HCT116 (cell line): ENCODE results near the gene LY9. TPM values are rescaled to one million over a fixed set of nuclear protein-coding genes. Genes with fewer than 3 reads are reported as not detected.

Experiments used
- ATAC-seq: fragments of 200-7000 bp; cut with Tn5 transposase; 2 replicates; pipeline ENCODE4 v1.9.1; 2020; ENCODE audit warnings: mild to moderate bottlenecking, moderate library complexity
- BruUV-seq: library from RNA; stranded (reverse); fragments of 400-500 nt; replicated peaks from 2 replicates; lab custom pipeline; 2021; lab: Mats Ljungman, UMichigan
- CTCF ChIA-PET: fragments of 300-600 bp; sonication (Branson Sonifier 250); formaldehyde crosslinking; loops from one replicate; lab custom pipeline; 2021; ENCODE audit warnings: antibody characterized with exemption; lab: Charles Lee
- POLR2A ChIA-PET: fragments of 300-600, 350-600 bp; sonication (Branson Sonifier 250); formaldehyde crosslinking; loops from one replicate; lab custom pipeline; 2021; ENCODE audit warnings: antibody characterized with exemption; lab: Charles Lee
- RAD21 ChIA-PET, 2 experiments: fragments of 300-600 bp; sonication (Branson Sonifier 250); formaldehyde crosslinking; loops; one replicate each; lab custom pipeline; 2023; ENCODE audit warnings: low total read pairs in 2 of 2; ENCODE audit not compliant: uncharacterized antibody in 2 of 2, unreplicated experiment in 2 of 2, low non-redundant PET in 1 of 2; lab: Charles Lee
- DNase-seq: peaks from one replicate; pipeline ENCODE4 v3.0.0-alpha.2; 2010; ENCODE audit warnings: low read depth, low spot score
- H2AFZ ChIP-seq: fragments of 200-600 bp; shearing (Covaris generic), sonication (generic); 2 replicates; pipeline ENCODE4 v1.6.1; 2017; ENCODE audit warnings: low read depth, mixed run types, mixed read lengths, antibody characterized with exemption, low read length; ENCODE audit not compliant: poor library complexity, severe bottlenecking
- H3K27ac ChIP-seq: 2 replicates; pipeline ENCODE4 v1.5.1; 2012; ENCODE audit warnings: low read depth, low read length
- H3K27me3 ChIP-seq: fragments of 200-600 bp; sonication (generic); 2 replicates; pipeline ENCODE4 v1.6.1; 2016; ENCODE audit warnings: mixed run types, low read length, mixed read lengths; ENCODE audit not compliant: insufficient read depth
- H3K36me3 ChIP-seq, 2 experiments: fragments of 200-500 bp in 1 of 2; fragments of 200-600 bp in 1 of 2; sonication (Bioruptor generic) in 1 of 2; sonication (generic) in 1 of 2; 2 replicates each; pipeline versions ENCODE4 v1.5.1 to v1.6.1; 2014 to 2016; ENCODE audit warnings: low read length in 2 of 2, inconsistent platforms in 1 of 2, mixed read lengths in 1 of 2, mixed run types in 1 of 2; ENCODE audit not compliant: insufficient read depth in 2 of 2, control insufficient read depth in 1 of 2
- H3K4me1 ChIP-seq, 2 experiments: fragments of 200-600 bp in 1 of 2; sonication (generic) in 1 of 2; 2 replicates each; pipeline versions ENCODE4 v1.5.1 to v1.6.1; 2012 to 2017; ENCODE audit warnings: low read length in 2 of 2, inconsistent platforms in 1 of 2, mild to moderate bottlenecking in 1 of 2, mixed read lengths in 1 of 2, mixed run types in 1 of 2, moderate library complexity in 1 of 2; ENCODE audit not compliant: insufficient read depth in 2 of 2, control insufficient read depth in 1 of 2
- H3K4me2 ChIP-seq: fragments of 200-600 bp; sonication (generic); 2 replicates; pipeline ENCODE4 v1.6.1; 2017; ENCODE audit warnings: mixed run types, low read length, mixed read lengths
- H3K4me3 ChIP-seq, 2 experiments: fragments of 200-600 bp in 1 of 2; sonication (generic) in 1 of 2; replicated peaks in 1 of 2; 2 replicates each; pipeline ENCODE4 v1.5.1; 2011 to 2016; ENCODE audit warnings: low read length in 2 of 2, control low read depth in 1 of 2, low read depth in 1 of 2, mild to moderate bottlenecking in 1 of 2, mixed read lengths in 1 of 2, mixed run types in 1 of 2
- H3K79me2 ChIP-seq: fragments of 200-600 bp; sonication (generic); 2 replicates; pipeline ENCODE4 v1.6.1; 2017; ENCODE audit warnings: mild to moderate bottlenecking, mixed run types, low read length, moderate library complexity, mixed read lengths; ENCODE audit not compliant: insufficient read depth
- H3K9ac ChIP-seq: fragments of 200-600 bp; sonication (generic); 2 replicates; pipeline ENCODE4 v1.6.1; 2016; ENCODE audit warnings: low read length, mixed read lengths
- H3K9me2 ChIP-seq: fragments of 200-600 bp; sonication (generic), shearing (Covaris generic); 2 replicates; pipeline ENCODE4 v1.6.1; 2017; ENCODE audit warnings: mixed run types, mild to moderate bottlenecking, moderate library complexity; ENCODE audit not compliant: insufficient read depth
- H3K9me3 ChIP-seq, 2 experiments: fragments of 200-500 bp in 1 of 2; fragments of 200-600 bp in 1 of 2; sonication (Bioruptor generic) in 1 of 2; sonication (generic) in 1 of 2; 2 replicates each; pipeline ENCODE4 v1.6.1; 2014 to 2017; ENCODE audit warnings: low read length in 2 of 2, mixed read lengths in 2 of 2, inconsistent platforms in 1 of 2, low read depth in 1 of 2, mild to moderate bottlenecking in 1 of 2, mixed run types in 1 of 2, moderate library complexity in 1 of 2; ENCODE audit not compliant: control insufficient read depth in 1 of 2, insufficient read depth in 1 of 2
- H4K20me1 ChIP-seq: fragments of 200-600 bp; sonication (generic), shearing (Covaris generic); 2 replicates; pipeline ENCODE4 v1.6.1; 2017; ENCODE audit warnings: mixed run types, mild to moderate bottlenecking, moderate library complexity; ENCODE audit not compliant: insufficient read depth
- EGR1 ChIP-seq: IDR thresholded peaks from 2 replicates; pipeline ENCODE4 v1.6.1; 2012; ENCODE audit warnings: low read depth
- EZH2 ChIP-seq: fragments of 200-600 bp; sonication (generic); IDR thresholded peaks from 2 replicates; pipeline ENCODE4 v1.6.1; 2017; ENCODE audit warnings: antibody characterized with exemption, mixed run types
- POLR2A ChIP-seq: IDR thresholded peaks from 2 replicates; pipeline ENCODE4 v1.7.0; 2011; ENCODE audit warnings: borderline replicate concordance; ENCODE audit not compliant: insufficient read depth, insufficient read length; ENCODE audit errors: extremely low read depth
- SP1 ChIP-seq: IDR thresholded peaks from 2 replicates; pipeline ENCODE4 v1.6.1; 2012; ENCODE audit warnings: low read depth
- TCF7L2 ChIP-seq: IDR thresholded peaks from 2 replicates; pipeline ENCODE4 v1.7.0; 2011; ENCODE audit warnings: borderline replicate concordance, inconsistent platforms; ENCODE audit not compliant: insufficient read depth, insufficient read length; ENCODE audit errors: extremely low read depth
- ZFX ChIP-seq: fragments of 450-650 bp; IDR thresholded peaks from 2 replicates; pipeline ENCODE4 v1.6.1; 2017
- intact Hi-C: fragments of 100-400 bp; cut with micrococcal nuclease; formaldehyde crosslinking; loops from 2 replicates; pipeline ENCODE4 v1.10.0; 2022
- total RNA-seq: library from RNA; stranded (reverse); gene quantifications from one replicate; pipeline ENCODE4 v1.2.1, GENCODE V29; 2021; ENCODE audit not compliant: unreplicated experiment
- TF ChIP-seq, protein P1 (sequence below): IDR thresholded peaks from 2 replicates; pipeline ENCODE4 v1.6.1; 2011; ENCODE audit warnings: mild to moderate bottlenecking, low read length, moderate library complexity; ENCODE audit not compliant: insufficient replicate concordance; ENCODE audit errors: extremely low read depth
- TF ChIP-seq, protein P2 (sequence below): IDR thresholded peaks from 2 replicates; pipeline ENCODE4 v1.6.1; 2012

The LY9 gene
- total RNA-seq, 1 experiment from 2014 or later = 0.22 TPM

DNA sequence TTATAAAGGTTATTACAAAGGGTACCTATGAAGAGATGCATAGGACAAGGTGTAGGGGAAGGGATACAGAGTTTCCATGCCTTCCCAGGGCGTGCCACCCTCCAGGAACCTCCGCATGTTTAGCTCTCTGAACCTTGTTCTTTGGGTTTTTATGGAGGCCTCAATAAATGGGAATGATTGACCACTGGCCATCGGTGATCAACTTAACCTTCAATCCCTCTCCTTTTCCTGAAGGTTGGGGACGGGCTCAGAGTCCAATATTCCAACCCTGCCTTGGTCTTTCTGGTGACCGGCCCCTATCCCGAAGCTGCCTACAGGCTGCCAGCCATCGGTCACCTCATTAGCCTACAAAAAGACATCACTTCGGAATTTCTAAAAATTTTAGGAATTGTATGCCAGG lies 55.0 kb downstream of the LY9 start (continued):
- TF ChIP-seq, protein P1, sequence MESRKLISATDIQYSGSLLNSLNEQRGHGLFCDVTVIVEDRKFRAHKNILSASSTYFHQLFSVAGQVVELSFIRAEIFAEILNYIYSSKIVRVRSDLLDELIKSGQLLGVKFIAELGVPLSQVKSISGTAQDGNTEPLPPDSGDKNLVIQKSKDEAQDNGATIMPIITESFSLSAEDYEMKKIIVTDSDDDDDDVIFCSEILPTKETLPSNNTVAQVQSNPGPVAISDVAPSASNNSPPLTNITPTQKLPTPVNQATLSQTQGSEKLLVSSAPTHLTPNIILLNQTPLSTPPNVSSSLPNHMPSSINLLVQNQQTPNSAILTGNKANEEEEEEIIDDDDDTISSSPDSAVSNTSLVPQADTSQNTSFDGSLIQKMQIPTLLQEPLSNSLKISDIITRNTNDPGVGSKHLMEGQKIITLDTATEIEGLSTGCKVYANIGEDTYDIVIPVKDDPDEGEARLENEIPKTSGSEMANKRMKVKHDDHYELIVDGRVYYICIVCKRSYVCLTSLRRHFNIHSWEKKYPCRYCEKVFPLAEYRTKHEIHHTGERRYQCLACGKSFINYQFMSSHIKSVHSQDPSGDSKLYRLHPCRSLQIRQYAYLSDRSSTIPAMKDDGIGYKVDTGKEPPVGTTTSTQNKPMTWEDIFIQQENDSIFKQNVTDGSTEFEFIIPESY = no peak
- TF ChIP-seq ZFX (no peak), SP1 (no peak), TCF7L2 (no peak)
- TF ChIP-seq, protein P2, sequence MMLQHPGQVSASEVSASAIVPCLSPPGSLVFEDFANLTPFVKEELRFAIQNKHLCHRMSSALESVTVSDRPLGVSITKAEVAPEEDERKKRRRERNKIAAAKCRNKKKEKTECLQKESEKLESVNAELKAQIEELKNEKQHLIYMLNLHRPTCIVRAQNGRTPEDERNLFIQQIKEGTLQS = no peak

DNA sequence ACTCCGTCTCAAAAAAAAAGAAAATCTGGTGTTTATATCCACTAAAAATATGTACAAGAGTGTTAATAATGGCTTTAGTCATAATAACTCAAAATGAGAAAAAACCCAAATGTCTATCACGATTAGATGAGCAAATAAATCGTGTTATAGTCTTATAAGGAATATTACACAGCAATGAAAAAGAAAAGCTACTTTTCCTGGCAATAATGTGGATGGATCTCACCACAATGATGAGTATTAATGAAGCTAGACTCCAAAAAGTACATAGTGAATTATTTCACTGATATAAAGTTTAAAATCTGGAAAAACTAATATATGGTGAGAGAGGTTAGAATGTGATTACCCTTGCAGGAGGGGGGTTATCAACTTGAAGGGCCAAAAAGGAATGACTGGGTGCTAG lies 57.0 kb downstream of the LY9 start:
- no peak overlapping the region for H3K4me3 ChIP-seq
- TF ChIP-seq POLR2A (no peak), EZH2 (no peak), EGR1 (no peak)
- CTCF ChIA-PET = no interaction called here
- H3K9me3 ChIP-seq = no peaks in the 10 kb centered on the region
- H3K27ac ChIP-seq = no peak overlapping the region
- no TSS peak for BruUV-seq
- H3K4me1 ChIP-seq = no peaks in the 10 kb centered on the region
- H3K9ac ChIP-seq = no peak overlapping the region
- no peaks in the 10 kb centered on the region for H3K27me3 ChIP-seq
- no peaks in the 10 kb centered on the region for H3K9me2 ChIP-seq
- no peaks in the 10 kb centered on the region for H4K20me1 ChIP-seq
- RAD21 ChIA-PET = interaction anchor here in 1 of 2 experiments (0.7 kb wide), 1 partner anchor 18 kb away, joined by 3 read pairs; no protein-coding TSS in a partner anchor
- H3K79me2 ChIP-seq = no peaks in the 10 kb centered on the region
- intact Hi-C loops = no loop called here
- DNase-seq (no peak), ATAC-seq (no peak)
- H2AFZ ChIP-seq = no peak overlapping the region
- POLR2A ChIA-PET = no interaction called here
- no peaks in the 10 kb centered on the region for H3K36me3 ChIP-seq
- H3K4me2 ChIP-seq = no peak overlapping the region
